Measurements from ENCODE around the gene FZR1. TPM values are rescaled to one million over a fixed set of nuclear protein-coding genes. Genes with fewer than 3 reads are reported as not detected.

FZR1 gene
- total RNA-seq, 1 donor from 2014 or later: 45.3 TPM

- Mint-ChIP-seq H3K27me3 (ENCODE audit: insufficient read depth) (no peaks in the 10 kb centered on the region), H3K9me3 (no peaks in the 10 kb centered on the region), H3K36me3 (ENCODE audit: low read depth) (peaks cover 21% of the 10 kb centered on the region), H3K4me3 (no peak overlapping the region), H3K4me1 (ENCODE audit: low read depth) (no peaks in the 10 kb centered on the region), H3K27ac (no peak overlapping the region)
- DNase-seq (ENCODE audit: low spot score): no peak
- intact Hi-C loops (cut with micrococcal nuclease): no loop called here
Measured at GRCh38 chr19:3535981-3536380, 29.9 kb downstream of the FZR1 start.

GRCh38 chr19:3536429-3537100, 30.5 kb downstream of the FZR1 start:
- Mint-ChIP-seq H3K9me3 (no peaks in the 10 kb centered on the region), H3K27me3 (ENCODE audit: insufficient read depth) (no peaks in the 10 kb centered on the region), H3K4me3 (no peak overlapping the region), H3K27ac (no peak overlapping the region), H3K36me3 (ENCODE audit: low read depth) (peaks cover 17% of the 10 kb centered on the region), H3K4me1 (ENCODE audit: low read depth) (no peaks in the 10 kb centered on the region)
- intact Hi-C loops (cut with micrococcal nuclease): no loop called here
- DNase-seq (ENCODE audit: low spot score): no peak

GRCh38 chr19:3537101-3537437, 31.0 kb downstream of the FZR1 start:
- Mint-ChIP-seq H3K27me3 (ENCODE audit: insufficient read depth) (no peaks in the 10 kb centered on the region), H3K4me3 (no peak overlapping the region), H3K9me3 (no peaks in the 10 kb centered on the region), H3K36me3 (ENCODE audit: low read depth) (peaks cover 17% of the 10 kb centered on the region), H3K27ac (no peak overlapping the region), H3K4me1 (ENCODE audit: low read depth) (no peaks in the 10 kb centered on the region)
- intact Hi-C loops (cut with micrococcal nuclease): no loop called here
- DNase-seq (ENCODE audit: low spot score): no peak

GRCh38 chr19:3537438-3538240, 31.5 kb downstream of the FZR1 start:
- DNase-seq (ENCODE audit: low spot score): no peak
- Mint-ChIP-seq H3K4me1 (ENCODE audit: low read depth) (no peaks in the 10 kb centered on the region), H3K27me3 (ENCODE audit: insufficient read depth) (no peaks in the 10 kb centered on the region), H3K36me3 (ENCODE audit: low read depth) (peaks cover 17% of the 10 kb centered on the region), H3K27ac (no peak overlapping the region), H3K9me3 (no peaks in the 10 kb centered on the region), H3K4me3 (no peak overlapping the region)
- intact Hi-C loops (cut with micrococcal nuclease): no loop called here

- no peak overlapping the region for H3K4me3 Mint-ChIP-seq
- DNase-seq (ENCODE audit: low spot score): no peak
- H3K27me3 Mint-ChIP-seq (ENCODE audit: insufficient read depth): no peaks in the 10 kb centered on the region
- no peaks in the 10 kb centered on the region for H3K4me1 Mint-ChIP-seq (ENCODE audit: low read depth)
- no peaks in the 10 kb centered on the region for H3K9me3 Mint-ChIP-seq
- H3K36me3 Mint-ChIP-seq (ENCODE audit: low read depth): peaks cover 17% of the 10 kb centered on the region
- intact Hi-C loops (cut with micrococcal nuclease): no loop called here
- H3K27ac Mint-ChIP-seq: no peak overlapping the region
Measured at GRCh38 chr19:3538258-3538929, 32.3 kb downstream of the FZR1 start.

- no peak within 1 kb of the TSS for H3K4me3 Mint-ChIP-seq
- no peak within 1 kb of the TSS for H3K27ac Mint-ChIP-seq
- intact Hi-C loops (cut with micrococcal nuclease): no loop called here
- peaks cover 15% of the 10 kb centered on the region for H3K36me3 Mint-ChIP-seq (ENCODE audit: low read depth)
- DNase-seq (ENCODE audit: low spot score): no peak
- H3K4me1 Mint-ChIP-seq (ENCODE audit: low read depth): no peaks in the 10 kb centered on the region
- no peaks in the 10 kb centered on the region for H3K9me3 Mint-ChIP-seq
- no peaks in the 10 kb centered on the region for H3K27me3 Mint-ChIP-seq (ENCODE audit: insufficient read depth)
Measured at GRCh38 chr19:3538965-3539755, 33.0 kb downstream of the FZR1 start, which contains the start of gene TEKTIP1. TSS of gene TEKTIP1 (plus strand) at chr19:3539174. CDS start at chr19:3539178, 4 bp downstream.

GRCh38 chr19:3539756-3540118, 33.6 kb downstream of the FZR1 start:
- DNase-seq (ENCODE audit: low spot score): no peak
- intact Hi-C loops (cut with micrococcal nuclease): no loop called here
- Mint-ChIP-seq H3K27ac (no peak overlapping the region), H3K9me3 (no peaks in the 10 kb centered on the region), H3K4me1 (ENCODE audit: low read depth) (no peaks in the 10 kb centered on the region), H3K36me3 (ENCODE audit: low read depth) (peaks cover 13% of the 10 kb centered on the region), H3K4me3 (no peak overlapping the region), H3K27me3 (ENCODE audit: insufficient read depth) (no peaks in the 10 kb centered on the region)

GRCh38 chr19:3543150-3544057, 37.3 kb downstream of the FZR1 start:
- Mint-ChIP-seq H3K4me3 (no peak overlapping the region), H3K4me1 (ENCODE audit: low read depth) (no peaks in the 10 kb centered on the region), H3K9me3 (no peaks in the 10 kb centered on the region), H3K27me3 (ENCODE audit: insufficient read depth) (no peaks in the 10 kb centered on the region), H3K36me3 (ENCODE audit: low read depth) (peaks cover 14% of the 10 kb centered on the region), H3K27ac (no peak overlapping the region)
- intact Hi-C loops (cut with micrococcal nuclease): no loop called here
- no peak for DNase-seq (ENCODE audit: low spot score)

GRCh38 chr19:3544058-3544376, 37.9 kb downstream of the FZR1 start:
- Mint-ChIP-seq H3K27ac (no peak overlapping the region), H3K4me3 (no peak overlapping the region), H3K36me3 (ENCODE audit: low read depth) (peaks cover 14% of the 10 kb centered on the region), H3K27me3 (ENCODE audit: insufficient read depth) (no peaks in the 10 kb centered on the region), H3K9me3 (no peaks in the 10 kb centered on the region), H3K4me1 (ENCODE audit: low read depth) (no peaks in the 10 kb centered on the region)
- intact Hi-C loops (cut with micrococcal nuclease): no loop called here
- no peak for DNase-seq (ENCODE audit: low spot score)

GRCh38 chr19:3544742-3545668, 38.9 kb downstream of the FZR1 start:
- Mint-ChIP-seq H3K27ac (peak overlapping the region; percentile 5), H3K36me3 (ENCODE audit: low read depth) (peaks cover 10% of the 10 kb centered on the region), H3K27me3 (ENCODE audit: insufficient read depth) (no peaks in the 10 kb centered on the region), H3K4me1 (ENCODE audit: low read depth) (no peaks in the 10 kb centered on the region), H3K4me3 (no peak overlapping the region), H3K9me3 (no peaks in the 10 kb centered on the region)
- intact Hi-C loops (cut with micrococcal nuclease): loop anchor here (1.0 kb wide), 1 partner anchor 161 kb away; no protein-coding TSS in a partner anchor
- peak; percentile 66 for DNase-seq (ENCODE audit: low spot score)

GRCh38 chr19:3545669-3546034, 39.5 kb downstream of the FZR1 start:
- DNase-seq (ENCODE audit: low spot score): no peak
- no peaks in the 10 kb centered on the region for H3K9me3 Mint-ChIP-seq
- H3K27ac Mint-ChIP-seq: peak overlapping the region; percentile 5
- H3K36me3 Mint-ChIP-seq (ENCODE audit: low read depth): peaks cover 10% of the 10 kb centered on the region
- H3K27me3 Mint-ChIP-seq (ENCODE audit: insufficient read depth): no peaks in the 10 kb centered on the region
- intact Hi-C loops (cut with micrococcal nuclease): loop anchor here (1.0 kb wide), 1 partner anchor 161 kb away; no protein-coding TSS in a partner anchor
- H3K4me1 Mint-ChIP-seq (ENCODE audit: low read depth): no peaks in the 10 kb centered on the region
- no peak overlapping the region for H3K4me3 Mint-ChIP-seq

All from activated T-helper 1 cell treated with anti-CD3 and anti-CD28 coated beads, Interleukin-12 subunit alpha, Interleukin-12 subunit beta, Interleukin-2, Interleukin-4 antibody, amounts not matched to agents 30 ng/mL and 10 ng/mL and 1 ng/mL, durations not matched to agents 14 hours and 24 hours and 36 hours (primary cell).